ENCODE measurements around the gene ATRN.

ATRN gene

DNA sequence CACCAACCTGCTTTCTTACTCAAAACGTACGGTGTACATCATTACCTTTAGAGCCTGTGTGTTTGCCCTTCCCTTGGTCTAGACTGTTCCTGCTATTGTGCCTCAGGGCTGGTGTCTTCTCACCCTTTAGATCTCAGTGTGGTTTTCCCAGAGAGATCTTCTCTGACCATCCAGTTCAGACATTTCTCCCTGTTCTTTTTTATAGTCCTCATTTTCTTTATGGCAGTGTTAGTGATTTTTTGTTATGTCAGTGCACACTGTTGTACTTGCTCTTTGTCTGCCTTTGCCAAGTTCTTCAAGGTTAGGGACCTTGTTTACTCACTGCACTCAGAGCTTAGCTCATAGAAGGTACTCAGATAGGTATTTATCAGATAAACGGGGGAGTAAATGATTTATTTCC is 82.8 kb downstream of the ATRN start:
- CTCF ChIA-PET = interaction anchor here (1.1 kb wide), 1 partner anchor 9 kb away, joined by 7 read pairs; no protein-coding TSS in a partner anchor
- DNase-seq (ENCODE audit: low spot score) = no peak
- H3K27ac ChIP-seq = no peak overlapping the region
- POLR2A ChIA-PET (ENCODE audit: low non-redundant PET) = no interaction called here
- TF ChIP-seq, protein P1, sequence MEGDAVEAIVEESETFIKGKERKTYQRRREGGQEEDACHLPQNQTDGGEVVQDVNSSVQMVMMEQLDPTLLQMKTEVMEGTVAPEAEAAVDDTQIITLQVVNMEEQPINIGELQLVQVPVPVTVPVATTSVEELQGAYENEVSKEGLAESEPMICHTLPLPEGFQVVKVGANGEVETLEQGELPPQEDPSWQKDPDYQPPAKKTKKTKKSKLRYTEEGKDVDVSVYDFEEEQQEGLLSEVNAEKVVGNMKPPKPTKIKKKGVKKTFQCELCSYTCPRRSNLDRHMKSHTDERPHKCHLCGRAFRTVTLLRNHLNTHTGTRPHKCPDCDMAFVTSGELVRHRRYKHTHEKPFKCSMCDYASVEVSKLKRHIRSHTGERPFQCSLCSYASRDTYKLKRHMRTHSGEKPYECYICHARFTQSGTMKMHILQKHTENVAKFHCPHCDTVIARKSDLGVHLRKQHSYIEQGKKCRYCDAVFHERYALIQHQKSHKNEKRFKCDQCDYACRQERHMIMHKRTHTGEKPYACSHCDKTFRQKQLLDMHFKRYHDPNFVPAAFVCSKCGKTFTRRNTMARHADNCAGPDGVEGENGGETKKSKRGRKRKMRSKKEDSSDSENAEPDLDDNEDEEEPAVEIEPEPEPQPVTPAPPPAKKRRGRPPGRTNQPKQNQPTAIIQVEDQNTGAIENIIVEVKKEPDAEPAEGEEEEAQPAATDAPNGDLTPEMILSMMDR (conservative IDR thresholded peaks at IDR 0.05; ENCODE audit: low read depth) = no peak

DNA sequence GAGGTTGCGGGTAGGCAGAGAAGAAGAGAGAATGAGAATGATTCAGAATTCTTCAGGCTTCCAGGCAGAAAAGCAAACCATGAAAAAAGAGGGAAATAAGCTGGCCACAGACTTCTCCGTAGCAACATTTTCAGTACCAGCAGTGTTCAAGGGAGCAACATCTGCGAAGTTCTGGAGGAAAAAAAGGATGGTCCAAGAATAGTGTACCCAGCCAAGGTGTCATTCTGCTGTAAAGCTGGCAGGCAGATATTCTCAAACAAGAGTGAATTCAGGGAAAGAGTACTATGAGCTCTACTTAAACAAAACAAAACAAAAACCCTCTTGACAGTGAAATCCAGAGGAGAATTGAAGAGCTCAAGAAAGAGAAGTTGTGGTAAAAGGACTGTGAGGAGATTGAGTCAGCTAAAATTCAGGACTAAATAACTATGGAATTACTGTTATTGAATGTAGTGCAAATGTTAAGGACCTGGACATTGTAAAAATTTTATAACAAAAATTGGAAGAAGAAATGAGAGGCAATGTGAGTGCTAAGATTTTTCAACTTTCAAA is 86.5 kb downstream of the ATRN start:
- POLR2A ChIA-PET (ENCODE audit: low non-redundant PET) = no interaction called here
- TF ChIP-seq, protein P1 (conservative IDR thresholded peaks at IDR 0.05; ENCODE audit: low read depth) = no peak
- CTCF ChIA-PET = no interaction called here
- no peak overlapping the region for H3K27ac ChIP-seq
- no peak for DNase-seq (ENCODE audit: low spot score)

DNA sequence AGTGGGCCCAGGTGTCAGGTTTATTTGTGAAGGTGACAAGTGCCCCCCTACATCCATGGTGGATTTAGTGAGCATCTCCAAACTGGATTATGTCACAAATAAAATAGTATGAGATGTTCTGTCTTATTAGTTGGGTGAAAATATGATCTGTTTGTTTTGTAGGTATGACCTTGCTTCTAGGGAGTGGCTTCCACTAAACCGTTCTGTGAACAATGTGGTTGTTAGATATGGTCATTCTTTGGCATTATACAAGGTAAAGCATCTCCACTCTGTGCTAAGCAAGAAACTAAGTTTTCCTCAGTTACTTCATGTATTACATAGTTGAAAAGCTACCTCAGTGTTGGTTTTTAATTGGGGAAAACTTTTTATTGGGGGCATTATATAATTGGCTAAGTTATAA is 88.4 kb downstream of the ATRN start:
- POLR2A ChIA-PET (ENCODE audit: low non-redundant PET) = no interaction called here
- CTCF ChIA-PET = no interaction called here
- no peak for DNase-seq (ENCODE audit: low spot score)
- TF ChIP-seq, protein P1 (conservative IDR thresholded peaks at IDR 0.05; ENCODE audit: low read depth) = no peak
- no peak overlapping the region for H3K27ac ChIP-seq

DNA sequence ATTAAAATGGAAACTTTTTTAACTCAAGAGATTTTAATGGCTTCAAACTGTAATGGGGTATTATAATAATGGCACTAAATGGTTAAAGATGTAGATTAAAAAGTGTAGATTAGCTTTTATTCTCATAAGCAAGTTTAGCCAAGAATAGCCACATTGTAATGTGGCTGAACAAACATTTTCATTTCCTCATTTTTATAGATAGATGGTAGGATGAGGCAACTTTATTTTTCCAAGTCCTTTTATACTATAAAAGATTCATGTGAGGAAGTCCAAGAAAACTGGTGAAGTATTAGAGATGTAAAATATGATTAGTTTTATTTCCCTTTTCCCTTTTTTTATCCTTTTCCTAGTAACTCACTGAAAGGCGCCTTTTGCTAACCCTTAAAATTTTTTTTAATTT is 88.8 kb downstream of the ATRN start:
- ChIA-PET POLR2A (ENCODE audit: low non-redundant PET) (no interaction called here), CTCF (no interaction called here)
- H3K27ac ChIP-seq = no peak overlapping the region
- no peak for DNase-seq (ENCODE audit: low spot score)
- TF ChIP-seq, protein P1 (conservative IDR thresholded peaks at IDR 0.05; ENCODE audit: low read depth) = no peak

DNA sequence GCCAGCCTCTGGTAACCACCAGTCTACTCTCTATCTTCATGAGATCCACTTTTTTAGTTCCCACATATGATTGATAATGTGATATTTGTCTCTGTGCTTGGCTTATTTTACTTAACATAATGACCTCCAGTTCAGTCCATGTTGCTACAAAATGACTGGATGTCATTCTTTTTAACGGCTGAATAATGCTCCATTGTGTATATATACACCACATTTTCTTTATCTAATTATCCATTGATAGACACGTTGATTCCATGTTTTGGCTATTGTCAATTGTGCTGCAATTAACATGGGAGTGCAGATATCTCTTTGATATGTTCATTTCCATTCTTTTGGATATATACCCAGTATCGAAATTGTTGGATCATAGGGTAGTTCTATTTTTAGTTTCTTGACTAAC is 89.3 kb downstream of the ATRN start:
- no peak overlapping the region for H3K27ac ChIP-seq
- CTCF ChIA-PET = no interaction called here
- TF ChIP-seq, protein P1 (conservative IDR thresholded peaks at IDR 0.05; ENCODE audit: low read depth) = no peak
- no peak for DNase-seq (ENCODE audit: low spot score)
- POLR2A ChIA-PET (ENCODE audit: low non-redundant PET) = no interaction called here

DNA sequence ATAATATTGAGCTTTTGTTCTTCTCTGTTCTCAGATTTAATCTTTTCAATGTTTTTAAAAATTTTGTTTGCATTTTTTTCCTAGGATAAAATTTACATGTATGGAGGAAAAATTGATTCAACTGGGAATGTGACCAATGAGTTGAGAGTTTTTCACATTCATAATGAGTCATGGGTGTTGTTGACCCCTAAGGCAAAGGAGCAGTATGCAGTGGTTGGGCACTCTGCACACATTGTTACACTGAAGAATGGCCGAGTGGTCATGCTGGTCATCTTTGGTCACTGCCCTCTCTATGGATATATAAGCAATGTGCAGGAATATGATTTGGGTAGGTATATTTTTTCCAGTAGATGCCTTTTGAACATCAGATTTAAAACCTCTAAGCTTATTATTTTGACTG is 89.8 kb downstream of the ATRN start:
- DNase-seq (ENCODE audit: low spot score) = peak; percentile 7
- POLR2A ChIA-PET (ENCODE audit: low non-redundant PET) = no interaction called here
- CTCF ChIA-PET = interaction anchor here (0.6 kb wide), 2 partner anchors 46 to 269 kb away, joined by 4 read pairs; no protein-coding TSS in a partner anchor
- no peak overlapping the region for H3K27ac ChIP-seq
- TF ChIP-seq, protein P1 (conservative IDR thresholded peaks at IDR 0.05; ENCODE audit: low read depth) = no peak
